GM13976 (cell line): ENCODE data around the gene SYNE4.

Experiments used
- DNase-seq: peaks from one replicate; pipeline ENCODE4 v3.0.0; 2012; ENCODE audit warnings: low spot score
- CTCF ChIP-seq: IDR thresholded peaks from 2 replicates; pipeline ENCODE4 v1.5.1; 2012; ENCODE audit warnings: borderline replicate concordance, mild to moderate bottlenecking; ENCODE audit not compliant: insufficient read depth; ENCODE audit errors: extremely low read depth, missing control alignments, control extremely low read depth
- in situ Hi-C: fragments of 300-500 bp; cut with MboI; formaldehyde crosslinking; loops from one replicate; pipeline ENCODE4 v1.12.0; 2022; ENCODE audit warnings: low sequenced_read_pairs, mixed read lengths, inconsistent platforms; ENCODE audit not compliant: unreplicated experiment

The SYNE4 gene

GRCh38 chr19:35978832-35979365, 29.7 kb downstream of the SYNE4 start:
- no peak for DNase-seq
- TF ChIP-seq CTCF, result no peak
- in situ Hi-C loops, result no loop called here

DNA sequence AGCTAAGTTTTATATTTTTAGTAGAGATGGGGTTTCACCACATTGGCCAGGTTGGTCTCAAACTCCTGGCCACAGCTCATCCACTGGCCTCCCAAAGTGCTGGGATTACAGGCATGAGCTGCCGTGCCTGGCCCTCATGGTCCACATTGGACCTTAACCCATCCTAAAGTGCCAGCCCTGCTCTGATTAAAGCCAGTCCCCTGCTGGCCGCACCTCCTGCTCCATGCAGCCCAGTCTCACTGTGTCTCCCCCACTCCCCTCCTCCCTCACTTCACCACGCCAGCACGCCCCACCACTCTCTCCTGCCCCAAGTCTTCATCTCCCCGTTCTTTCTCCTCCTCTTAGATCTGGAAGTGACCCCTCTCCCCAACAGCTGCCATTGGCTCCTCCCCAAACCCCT, 30.3 kb downstream of the SYNE4 start:
- no peak for DNase-seq
- TF ChIP-seq CTCF, result no peak
- in situ Hi-C loops, result no loop called here

DNA sequence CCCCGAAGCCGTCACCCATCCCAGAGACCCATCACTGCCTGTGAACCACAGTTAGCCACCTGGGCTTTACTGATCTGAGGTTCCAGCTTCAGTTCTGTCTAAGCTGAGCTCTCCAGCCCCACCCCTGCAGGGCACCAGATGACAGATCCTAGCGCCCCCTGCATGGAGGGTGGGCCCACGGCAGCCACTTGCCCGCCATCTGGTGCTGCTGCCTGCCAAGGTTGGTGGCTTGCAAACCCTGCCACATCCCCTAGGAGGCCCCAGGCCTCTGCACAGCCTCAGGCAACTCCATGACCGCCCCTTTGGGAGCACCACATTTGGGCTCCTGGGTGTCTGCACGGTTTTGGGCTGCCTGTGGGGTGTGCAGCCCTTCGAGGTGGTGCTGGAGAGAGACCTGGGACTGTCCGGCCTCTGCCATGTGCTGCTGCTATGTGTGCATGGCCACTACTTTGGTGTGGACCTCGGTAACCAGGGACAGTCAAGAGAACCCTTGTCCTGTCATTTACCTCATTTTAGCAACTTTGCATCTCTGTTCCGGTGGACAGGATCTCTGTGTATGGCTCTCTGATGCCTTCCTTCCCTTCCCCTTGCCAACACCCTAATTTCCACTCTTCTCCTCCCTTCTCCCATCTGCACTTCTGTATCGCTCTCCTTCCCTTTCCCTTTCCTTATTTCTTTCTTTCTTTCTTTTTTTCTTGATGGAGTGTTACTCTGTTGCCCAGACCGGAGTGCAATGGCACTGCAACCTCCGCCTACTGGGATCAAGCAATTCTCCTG, 31.0 kb downstream of the SYNE4 start:
- peak; percentile 22 for TF ChIP-seq CTCF
- in situ Hi-C loops, result no loop called here
- DNase-seq, result no peak

DNA sequence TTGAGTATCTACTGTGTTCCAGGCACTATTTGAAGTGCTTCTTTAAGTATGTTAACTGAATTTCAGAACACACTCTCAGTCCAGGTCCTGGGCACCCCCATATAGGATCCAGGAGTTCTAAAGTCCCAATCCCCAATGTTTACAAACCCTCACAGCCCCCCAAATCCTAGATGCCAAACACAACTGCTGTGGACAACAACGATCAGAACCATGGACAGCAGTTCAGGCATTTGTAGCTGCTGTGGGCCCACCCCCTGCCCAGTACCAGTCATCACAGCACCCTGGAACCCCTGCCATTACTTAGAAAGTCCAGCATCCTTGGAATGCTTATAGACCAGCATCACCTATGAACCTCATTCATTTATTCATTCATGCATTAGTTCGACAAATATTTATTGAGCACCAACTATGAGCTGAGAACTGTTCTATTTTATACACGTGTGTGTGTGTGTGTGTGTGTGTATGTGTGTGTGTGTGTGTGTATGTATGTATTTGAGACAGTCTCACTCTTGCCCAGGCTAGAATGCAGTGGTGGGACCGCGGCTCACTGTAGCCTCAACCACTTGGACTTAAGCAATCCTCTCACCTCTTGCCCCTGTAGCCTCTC, 32.9 kb downstream of the SYNE4 start:
- no peak for TF ChIP-seq CTCF
- DNase-seq, result peak; percentile 64
- in situ Hi-C loops, result no loop called here

DNA sequence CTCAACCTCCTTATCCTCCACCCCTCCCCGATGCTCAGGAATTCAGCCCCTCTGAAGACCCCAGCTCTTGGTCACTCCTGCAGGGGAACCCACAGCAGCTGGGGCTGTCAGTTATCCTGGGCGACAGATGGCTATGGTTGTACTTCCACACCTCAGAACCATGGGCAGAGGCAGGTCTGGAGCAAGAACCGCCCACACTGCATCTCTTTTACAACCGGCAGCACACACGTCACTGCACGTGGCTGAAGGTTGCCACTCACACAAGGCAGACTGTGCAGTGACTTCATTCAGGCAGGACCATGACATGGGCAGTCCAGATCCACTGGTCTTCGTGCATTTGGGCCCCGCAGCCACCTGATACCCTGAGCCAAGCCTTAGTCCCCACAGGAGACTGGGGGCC, 35.1 kb downstream of the SYNE4 start:
- no peak for TF ChIP-seq CTCF
- no peak for DNase-seq
- in situ Hi-C loops, result no loop called here

DNA sequence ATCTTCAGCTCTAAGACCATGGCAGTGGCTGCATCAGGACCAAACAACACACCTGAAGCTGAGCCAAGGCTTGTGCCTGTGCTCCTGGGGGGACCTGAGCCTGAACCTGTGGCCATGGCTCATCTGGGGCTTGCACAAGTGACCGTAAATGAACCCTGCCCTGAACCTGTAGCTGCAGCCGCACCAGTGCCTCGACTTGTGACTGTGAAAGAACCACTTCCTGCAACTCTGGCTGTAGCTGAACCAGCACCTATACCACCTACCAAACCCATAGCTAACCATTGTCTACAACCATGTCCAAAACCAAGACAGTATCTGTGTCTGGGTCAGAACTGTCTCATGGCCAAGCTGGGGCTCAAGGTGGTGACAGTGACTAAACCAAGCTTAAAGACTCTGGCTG, 41.8 kb downstream of the SYNE4 start:
- in situ Hi-C loops, result no loop called here
- no peak for DNase-seq
- no peak for TF ChIP-seq CTCF
